Trophoblast cell (in vitro differentiated cells and primary cell): ENCODE results near the gene MAP2K7.

Source experiments
- DNase-seq, 2 donors: peaks; one replicate each; pipeline ENCODE4 v3.0.0-alpha.2; 2016
- H2AFZ ChIP-seq: 2 replicates; pipeline ENCODE4 v1.6.1; 2013; ENCODE audit warnings: low read length, moderate library complexity, mild to moderate bottlenecking; ENCODE audit not compliant: insufficient read depth, poor library complexity
- H2AK5ac ChIP-seq: 2 replicates; pipeline ENCODE4 v1.6.1; 2013; ENCODE audit warnings: mild to moderate bottlenecking, low read length
- H2BK120ac ChIP-seq: 2 replicates; pipeline ENCODE4 v1.6.1; 2013; ENCODE audit warnings: low read length, mild to moderate bottlenecking, moderate library complexity; ENCODE audit not compliant: insufficient read depth, poor library complexity
- H2BK12ac ChIP-seq: 2 replicates; pipeline ENCODE4 v1.6.1; 2013; ENCODE audit warnings: mild to moderate bottlenecking, low read length, moderate library complexity
- H2BK5ac ChIP-seq: 2 replicates; pipeline ENCODE4 v1.6.1; 2013; ENCODE audit warnings: low read length, low read depth, moderate library complexity, mild to moderate bottlenecking; ENCODE audit not compliant: poor library complexity
- H3K14ac ChIP-seq: 2 replicates; pipeline ENCODE4 v1.6.1; 2013; ENCODE audit warnings: mild to moderate bottlenecking, low read length
- H3K18ac ChIP-seq: 2 replicates; pipeline ENCODE4 v1.6.1; 2013; ENCODE audit warnings: mild to moderate bottlenecking, low read length
- H3K23ac ChIP-seq: 2 replicates; pipeline ENCODE4 v1.6.1; 2013; ENCODE audit warnings: low read length
- H3K27ac ChIP-seq: 2 replicates; pipeline ENCODE4 v1.5.1; 2013; ENCODE audit warnings: low read depth, mild to moderate bottlenecking, inconsistent platforms, low read length, moderate library complexity
- H3K27me3 ChIP-seq: 2 replicates; pipeline ENCODE4 v1.6.1; 2013; ENCODE audit warnings: inconsistent platforms, mild to moderate bottlenecking, low read length, moderate library complexity; ENCODE audit not compliant: insufficient read depth
- H3K36me3 ChIP-seq, 2 experiments: 1 replicate in 1 of 2; 2 replicates in 1 of 2; pipeline ENCODE4 v1.6.1; 2013; ENCODE audit warnings: low read length in 2 of 2, mild to moderate bottlenecking in 2 of 2, moderate library complexity in 1 of 2; ENCODE audit not compliant: insufficient read depth in 2 of 2, control insufficient read depth in 1 of 2
- H3K4ac ChIP-seq: 2 replicates; pipeline ENCODE4 v1.6.1; 2013; ENCODE audit warnings: low read depth, mild to moderate bottlenecking, low read length, moderate library complexity
- H3K4me1 ChIP-seq, 2 experiments: 1 replicate in 1 of 2; 2 replicates in 1 of 2; pipeline ENCODE4 v1.6.1; 2013; ENCODE audit warnings: low read length in 2 of 2, mild to moderate bottlenecking in 2 of 2, moderate library complexity in 1 of 2; ENCODE audit not compliant: insufficient read depth in 2 of 2, control insufficient read depth in 1 of 2
- H3K4me2 ChIP-seq: 2 replicates; pipeline ENCODE4 v1.6.1; 2013; ENCODE audit warnings: inconsistent platforms, mild to moderate bottlenecking, low read length, moderate library complexity
- H3K4me3 ChIP-seq: 2 replicates; pipeline ENCODE4 v1.5.1; 2013; ENCODE audit warnings: mild to moderate bottlenecking, low read depth, low read length, inconsistent platforms
- H3K79me1 ChIP-seq: one replicate; pipeline ENCODE4 v1.6.1; 2013; ENCODE audit warnings: low read length
- H3K79me2 ChIP-seq: 2 replicates; pipeline ENCODE4 v1.6.1; 2013; ENCODE audit warnings: low read length, mild to moderate bottlenecking; ENCODE audit not compliant: control insufficient read depth, insufficient read depth, poor library complexity
- H3K9ac ChIP-seq: 2 replicates; pipeline ENCODE4 v1.6.1; 2013; ENCODE audit warnings: mild to moderate bottlenecking, low read length
- H3K9me3 ChIP-seq: 2 replicates; pipeline ENCODE4 v1.6.1; 2013; ENCODE audit warnings: low read depth, mild to moderate bottlenecking, control low read depth, inconsistent platforms, low read length; ENCODE audit not compliant: insufficient read depth
- H4K12ac ChIP-seq: 2 replicates; pipeline ENCODE4 v1.6.1; 2013; ENCODE audit warnings: low read depth, mild to moderate bottlenecking, low read length, moderate library complexity
- H4K8ac ChIP-seq: 2 replicates; pipeline ENCODE4 v1.6.1; 2013; ENCODE audit warnings: low read depth, mild to moderate bottlenecking, low read length, moderate library complexity
- H4K91ac ChIP-seq: one replicate; pipeline ENCODE4 v1.6.1; 2013; ENCODE audit warnings: low read depth, mild to moderate bottlenecking, low read length, moderate library complexity
- WGBS: extraction: QIAGEN DNeasy Blood & Tissue Kit; methylation state at CpG from one replicate; pipeline ENCODE4 v1.1.7; 2013; ENCODE audit warnings: missing lambda C conversion rate; ENCODE audit not compliant: insufficient read length, insufficient coverage; ENCODE audit errors: extremely low coverage; 5-methylcytosine and 5-hydroxymethylcytosine counted together

MAP2K7 gene

GRCh38 chr19:7872306-7873204 is 31.1 kb upstream of the MAP2K7 start:
- H3K9me3 ChIP-seq: peaks cover 10% of the 10 kb centered on the region
- H2AK5ac ChIP-seq: no peak overlapping the region
- no peaks in the 10 kb centered on the region for H3K79me2 ChIP-seq
- H3K4me2 ChIP-seq: no peak overlapping the region
- H4K12ac ChIP-seq: no peak overlapping the region
- H4K8ac ChIP-seq: no peak overlapping the region
- no peak overlapping the region for H2BK120ac ChIP-seq
- H2BK12ac ChIP-seq: no peak overlapping the region
- H2AFZ ChIP-seq: no peak overlapping the region
- no peak overlapping the region for H3K9ac ChIP-seq
- H2BK5ac ChIP-seq: no peak overlapping the region
- H3K27me3 ChIP-seq: peaks cover 19% of the 10 kb centered on the region
- H3K23ac ChIP-seq: no peak overlapping the region
- H3K4me1 ChIP-seq: peaks cover 16 to 40% of the 10 kb centered on the region in 2 experiments
- H3K4ac ChIP-seq: no peak overlapping the region
- no peak overlapping the region for H4K91ac ChIP-seq
- no peak overlapping the region for H3K27ac ChIP-seq
- no peak overlapping the region for H3K14ac ChIP-seq
- no peaks in the 10 kb centered on the region for H3K36me3 ChIP-seq
- WGBS: no CpG with 5 or more reads among the region's 47 CpGs
- no peak for DNase-seq
- no peak overlapping the region for H3K18ac ChIP-seq
- H3K79me1 ChIP-seq: peaks cover 3% of the 10 kb centered on the region
- no peak overlapping the region for H3K4me3 ChIP-seq

GRCh38 chr19:7873304-7874075 is 30.2 kb upstream of the MAP2K7 start:
- no peak for DNase-seq
- Histone ChIP-seq H3K4me1 (peaks cover 16 to 37% of the 10 kb centered on the region in 2 experiments), H3K18ac (no peak overlapping the region), H3K79me1 (peaks cover 3% of the 10 kb centered on the region), H4K91ac (no peak overlapping the region), H4K8ac (no peak overlapping the region), H2AFZ (no peak overlapping the region), H3K4me2 (peak overlapping the region; percentile 72), H3K36me3 (no peaks in the 10 kb centered on the region), H3K23ac (no peak overlapping the region), H3K4me3 (no peak overlapping the region), H3K9ac (no peak overlapping the region), H2BK120ac (no peak overlapping the region), H3K27ac (no peak overlapping the region), H2BK12ac (no peak overlapping the region), H2BK5ac (no peak overlapping the region), H2AK5ac (no peak overlapping the region), H3K9me3 (peaks cover 10% of the 10 kb centered on the region), H3K14ac (no peak overlapping the region), H3K27me3 (peaks cover 19% of the 10 kb centered on the region), H3K79me2 (no peaks in the 10 kb centered on the region), H3K4ac (no peak overlapping the region), H4K12ac (no peak overlapping the region)
- WGBS: no CpG with 5 or more reads among the region's 53 CpGs

GRCh38 chr19:7874076-7874896 is 29.4 kb upstream of the MAP2K7 start, which contains the start of gene PRR36:
Gene PRR36 (minus strand): TSS chr19:7874390. CDS start chr19:7873689, 701 bp downstream.
- Histone ChIP-seq H2BK12ac (no peak within 1 kb of the TSS), H3K9me3 (peaks cover 10% of the 10 kb centered on the region), H3K27me3 (peaks cover 19% of the 10 kb centered on the region), H3K36me3 (no peaks in the 10 kb centered on the region), H3K27ac (no peak within 1 kb of the TSS), H3K4me1 (peaks cover 10 to 30% of the 10 kb centered on the region in 2 experiments), H3K23ac (no peak within 1 kb of the TSS), H2AFZ (no peak within 1 kb of the TSS), H3K79me2 (no peaks in the 10 kb centered on the region), H2BK120ac (no peak within 1 kb of the TSS), H3K79me1 (peaks cover 3% of the 10 kb centered on the region), H3K4me2 (peak within 1 kb of the TSS; percentile 72), H3K4me3 (peak within 1 kb of the TSS; percentile 42), H3K9ac (no peak within 1 kb of the TSS), H4K8ac (peak within 1 kb of the TSS; percentile 24), H2AK5ac (no peak within 1 kb of the TSS), H3K18ac (no peak within 1 kb of the TSS), H2BK5ac (no peak within 1 kb of the TSS), H4K91ac (no peak within 1 kb of the TSS), H3K4ac (no peak within 1 kb of the TSS), H3K14ac (no peak within 1 kb of the TSS), H4K12ac (no peak within 1 kb of the TSS)
- peak in 1 of 2 donors; percentile 16 for DNase-seq
- WGBS: no CpG with 5 or more reads among the region's 88 CpGs

DNA sequence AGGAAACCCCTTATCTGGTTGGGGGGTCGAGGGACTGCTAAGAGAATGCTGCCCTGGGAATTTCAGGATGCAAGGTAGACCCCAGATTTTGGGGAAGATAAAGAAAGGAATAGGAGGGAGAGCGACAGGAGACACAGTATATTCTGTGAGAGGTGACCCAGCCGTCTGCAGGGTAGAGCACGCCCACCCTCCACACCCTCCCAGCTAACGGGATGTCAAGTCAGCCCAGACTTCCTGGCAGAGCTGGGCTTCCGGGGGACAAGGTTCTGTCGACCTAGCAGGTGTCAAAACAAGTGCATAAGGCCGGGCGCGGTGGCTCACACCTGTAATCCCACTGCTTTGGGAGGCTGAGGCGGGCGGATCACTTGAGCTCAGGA is 28.8 kb upstream of the MAP2K7 start:
- H3K4ac ChIP-seq: no peak overlapping the region
- H2BK12ac ChIP-seq: no peak overlapping the region
- no peaks in the 10 kb centered on the region for H3K79me2 ChIP-seq
- peaks cover 3% of the 10 kb centered on the region for H3K79me1 ChIP-seq
- peaks cover 4 to 25% of the 10 kb centered on the region in 2 experiments for H3K4me1 ChIP-seq
- no peak for DNase-seq
- H3K14ac ChIP-seq: no peak overlapping the region
- H3K36me3 ChIP-seq: no peaks in the 10 kb centered on the region
- H4K12ac ChIP-seq: no peak overlapping the region
- H2AK5ac ChIP-seq: no peak overlapping the region
- H3K18ac ChIP-seq: no peak overlapping the region
- H2AFZ ChIP-seq: no peak overlapping the region
- no peak overlapping the region for H2BK5ac ChIP-seq
- H3K4me2 ChIP-seq: peak overlapping the region; percentile 34
- H4K8ac ChIP-seq: peak overlapping the region; percentile 24
- no peak overlapping the region for H3K23ac ChIP-seq
- peaks cover 6% of the 10 kb centered on the region for H3K9me3 ChIP-seq
- H2BK120ac ChIP-seq: no peak overlapping the region
- WGBS: no CpG with 5 or more reads among the region's 12 CpGs
- H3K27ac ChIP-seq: no peak overlapping the region
- H4K91ac ChIP-seq: no peak overlapping the region
- H3K9ac ChIP-seq: no peak overlapping the region
- H3K27me3 ChIP-seq: peaks cover 19% of the 10 kb centered on the region
- no peak overlapping the region for H3K4me3 ChIP-seq
